Measurements from ENCODE around the gene KCNIP4. TPM values are rescaled to one million over a fixed set of nuclear protein-coding genes. Genes with fewer than 3 reads are reported as not detected.

The KCNIP4 gene
- total RNA-seq, 1 donor from 2014 or later: 0.39 TPM

- Histone ChIP-seq H4K20me1 (ENCODE audit: low read depth) (no peaks in the 10 kb centered on the region), H3K9ac (no peak overlapping the region), H2AFZ (replicated peaks) (no peak overlapping the region), H3K4me1 (no peaks in the 10 kb centered on the region), H3F3A (ENCODE audit: low read depth) (no peaks in the 10 kb centered on the region), H3K27ac (no peak overlapping the region), H3K9me3 (ENCODE audit: low read depth) (no peaks in the 10 kb centered on the region), H3K27me3 (no peaks in the 10 kb centered on the region), H3K79me2 (ENCODE audit: low read depth) (no peaks in the 10 kb centered on the region), H3K36me3 (no peaks in the 10 kb centered on the region), H3K4me3 (no peak overlapping the region), H3K4me2 (no peak overlapping the region)
- TF ChIP-seq CTCF (IDR thresholded peaks at IDR 0.05) (no peak), EZH2 (IDR thresholded peaks at IDR 0.05) (no peak), EZH2phosphoT487 (IDR thresholded peaks at IDR 0.05) (no peak)
- Mint-ChIP-seq H3K4me1 (no peaks in the 10 kb centered on the region), H3K9me3 (no peaks in the 10 kb centered on the region), H3K36me3 (no peaks in the 10 kb centered on the region), H3K27ac (no peak overlapping the region), H3K4me3 (no peak overlapping the region), H3K27me3 (ENCODE audit: insufficient read depth, low read depth) (peaks cover 4% of the 10 kb centered on the region)
- DNase-seq (ENCODE audit: low spot score): no peak
These were observed 886.7 kb downstream of the KCNIP4 start for GRCh38 chr4:21061902-21062301.

GRCh38 chr4:21046141-21046540 is 902.4 kb downstream of the KCNIP4 start:
- Histone ChIP-seq H3K4me1 (no peaks in the 10 kb centered on the region), H3F3A (ENCODE audit: low read depth) (no peaks in the 10 kb centered on the region), H3K9me3 (ENCODE audit: low read depth) (no peaks in the 10 kb centered on the region), H3K4me3 (no peak overlapping the region), H3K27ac (no peak overlapping the region), H3K9ac (no peak overlapping the region), H3K36me3 (no peaks in the 10 kb centered on the region), H3K79me2 (ENCODE audit: low read depth) (no peaks in the 10 kb centered on the region), H2AFZ (replicated peaks) (no peak overlapping the region), H4K20me1 (ENCODE audit: low read depth) (no peaks in the 10 kb centered on the region), H3K27me3 (no peaks in the 10 kb centered on the region), H3K4me2 (no peak overlapping the region)
- TF ChIP-seq EZH2phosphoT487 (IDR thresholded peaks at IDR 0.05): no peak
- no peak for TF ChIP-seq EZH2 (IDR thresholded peaks at IDR 0.05)
- no peak for TF ChIP-seq CTCF (IDR thresholded peaks at IDR 0.05)
- Mint-ChIP-seq H3K4me1 (peaks cover 8% of the 10 kb centered on the region), H3K27ac (no peak overlapping the region), H3K4me3 (no peak overlapping the region), H3K36me3 (no peaks in the 10 kb centered on the region), H3K9me3 (no peaks in the 10 kb centered on the region), H3K27me3 (ENCODE audit: insufficient read depth, low read depth) (peaks cover 2% of the 10 kb centered on the region)
- no peak for DNase-seq (ENCODE audit: low spot score)

GRCh38 chr4:21045119-21045518 is 903.5 kb downstream of the KCNIP4 start:
- no peak for DNase-seq (ENCODE audit: low spot score)
- H3K9me3 Mint-ChIP-seq: no peaks in the 10 kb centered on the region
- H3K27me3 ChIP-seq: no peaks in the 10 kb centered on the region
- H3K4me1 ChIP-seq: no peaks in the 10 kb centered on the region
- H3F3A ChIP-seq (ENCODE audit: low read depth): no peaks in the 10 kb centered on the region
- H3K9me3 ChIP-seq (ENCODE audit: low read depth): no peaks in the 10 kb centered on the region
- H3K4me1 Mint-ChIP-seq: no peaks in the 10 kb centered on the region
- no peak overlapping the region for H3K4me2 ChIP-seq
- no peaks in the 10 kb centered on the region for H3K27me3 Mint-ChIP-seq (ENCODE audit: insufficient read depth, low read depth)
- no peak overlapping the region for H3K4me3 Mint-ChIP-seq
- H3K79me2 ChIP-seq (ENCODE audit: low read depth): no peaks in the 10 kb centered on the region
- no peaks in the 10 kb centered on the region for H4K20me1 ChIP-seq (ENCODE audit: low read depth)
- H3K4me3 ChIP-seq: no peak overlapping the region
- H3K9ac ChIP-seq: no peak overlapping the region
- H3K27ac ChIP-seq: no peak overlapping the region
- no peaks in the 10 kb centered on the region for H3K36me3 ChIP-seq
- H3K36me3 Mint-ChIP-seq: no peaks in the 10 kb centered on the region
- H3K27ac Mint-ChIP-seq: no peak overlapping the region
- H2AFZ ChIP-seq (replicated peaks): no peak overlapping the region
- TF ChIP-seq EZH2 (IDR thresholded peaks at IDR 0.05) (no peak), CTCF (IDR thresholded peaks at IDR 0.05) (no peak), EZH2phosphoT487 (IDR thresholded peaks at IDR 0.05) (no peak)
